Spleen (tissue), 11 donors: ENCODE measurements around the gene CELF6. TPM values are rescaled to one million over a fixed set of nuclear protein-coding genes. Genes with fewer than 3 reads are reported as not detected.
A peak's percentile ranks its signal among the peaks of the same experiment; 100 is the strongest.

Experiments used
- DNase-seq: peaks from one replicate; pipeline ENCODE4 v3.0.0-alpha.2; 2020
- H3K27ac ChIP-seq, 8 donors: fragments of 200-600 bp; sonication (generic) in 7 of 8; 1 replicate in 4 of 8; 2 replicates in 4 of 8; pipeline versions ENCODE4 v1.5.0 to v1.8.0; 2016 to 2021; ENCODE audit warnings: inconsistent platforms in 4 of 8, mild to moderate bottlenecking in 4 of 8, moderate library complexity in 1 of 8
- H3K27me3 ChIP-seq, 7 donors: fragments of 200-600 bp; sonication (generic) in 6 of 7; replicated peaks in 1 of 7; 1 replicate in 4 of 7; 2 replicates in 3 of 7; pipeline versions ENCODE4 v1.5.0 to v1.8.0; 2016 to 2021; ENCODE audit warnings: inconsistent platforms in 3 of 7, mild to moderate bottlenecking in 1 of 7
- H3K36me3 ChIP-seq, 6 donors: fragments of 200-600 bp; sonication (generic) in 5 of 6; 1 replicate in 4 of 6; 2 replicates in 2 of 6; pipeline versions ENCODE4 v1.5.0 to v1.8.0; 2016 to 2021; ENCODE audit warnings: inconsistent platforms in 2 of 6
- H3K4me1 ChIP-seq, 6 donors: fragments of 200-600 bp; sonication (generic) in 5 of 6; 1 replicate in 3 of 6; 2 replicates in 3 of 6; pipeline versions ENCODE4 v1.5.0 to v1.8.0; 2016 to 2021; ENCODE audit warnings: inconsistent platforms in 3 of 6
- H3K4me3 ChIP-seq, 8 donors: fragments of 200-600 bp; sonication (generic) in 7 of 8; 1 replicate in 4 of 8; 2 replicates in 4 of 8; pipeline versions ENCODE4 v1.5.0 to v1.8.0; 2016 to 2021; ENCODE audit warnings: inconsistent platforms in 4 of 8, mild to moderate bottlenecking in 4 of 8, moderate library complexity in 2 of 8
- H3K9me3 ChIP-seq, 8 donors: fragments of 200-600 bp; sonication (generic) in 7 of 8; 1 replicate in 4 of 8; 2 replicates in 4 of 8; pipeline versions ENCODE4 v1.5.0 to v1.8.0; 2016 to 2021; ENCODE audit warnings: inconsistent platforms in 4 of 8
- CTCF ChIP-seq, 11 experiments: fragments of 200-600 bp in 7 of 11; fragments of 450-650 bp in 4 of 11; sonication (generic) in 4 of 11; IDR thresholded peaks in 8 of 11; conservative IDR thresholded peaks in 3 of 11; 1 replicate in 7 of 11; 2 replicates in 4 of 11; pipeline versions ENCODE4 v1.4.0 to v1.8.0; 2016 to 2021; ENCODE audit warnings: antibody characterized with exemption in 11 of 11, inconsistent platforms in 4 of 11, mild to moderate bottlenecking in 1 of 11
- POLR2A ChIP-seq, 3 donors: fragments of 450-650 bp; IDR thresholded peaks; one replicate each; pipeline ENCODE4 v1.5.1; 2017; ENCODE audit warnings: antibody characterized with exemption in 3 of 3, mild to moderate bottlenecking in 1 of 3
- POLR2AphosphoS5 ChIP-seq, 3 donors: sonication (generic); formaldehyde crosslinking; IDR thresholded peaks; one replicate each; pipeline ENCODE4 v1.5.1; 2017; ENCODE audit warnings: antibody characterized with exemption in 3 of 3
- WGBS, 5 donors: extraction: QIAGEN DNeasy Blood & Tissue Kit in 3 of 5; methylation state at CpG; one replicate each; pipeline versions ENCODE4 v1.1.5 to v1.1.7; 2013 to 2018; 5-methylcytosine and 5-hydroxymethylcytosine counted together
- intact Hi-C: fragments of 100-400 bp; cut with DNase I; formaldehyde crosslinking; loops from one replicate; pipeline ENCODE4 v1.15.0; 2023; ENCODE audit warnings: low total_unique reads
- polyA plus RNA-seq, 3 donors: library from polyadenylated mRNA; stranded (reverse); fragments of 200-250 nt; gene quantifications; one replicate each; pipeline ENCODE4 v1.2.1, GENCODE V29; 2013
- total RNA-seq, 7 donors: library from RNA; depleted of rRNA in 3 of 7; stranded (reverse); fragments of >200 nt in 3 of 7; fragmentation: NEBNext Ultra II Directional in 4 of 7; extraction: Animal tissue kit (Norgen Biotek cat#: 25700) in 4 of 7; gene quantifications; one replicate each; pipeline versions ENCODE4 v1.1.0 to v1.2.1, GENCODE V29; 2016 to 2021
- donor health status: healthy with polysubstance abuse.
- donor health status: DM: no; HTN: no; CAD: no; lungs with moderate emphysema.
- donor health status: DM: no; HTN: no; CAD: no.
- donor health status: Bipolar disorder and iron deficiency.
- donor health status: healthy.
- donor health status: DM: no; HTN: no; CAD: no.
- donor health status: DM: yes; HTN: yes; CAD: no.

The CELF6 gene
- total and polyA plus RNA-seq, 10 donors, result 1.7 to 9.2 (median 3.8) TPM

DNA sequence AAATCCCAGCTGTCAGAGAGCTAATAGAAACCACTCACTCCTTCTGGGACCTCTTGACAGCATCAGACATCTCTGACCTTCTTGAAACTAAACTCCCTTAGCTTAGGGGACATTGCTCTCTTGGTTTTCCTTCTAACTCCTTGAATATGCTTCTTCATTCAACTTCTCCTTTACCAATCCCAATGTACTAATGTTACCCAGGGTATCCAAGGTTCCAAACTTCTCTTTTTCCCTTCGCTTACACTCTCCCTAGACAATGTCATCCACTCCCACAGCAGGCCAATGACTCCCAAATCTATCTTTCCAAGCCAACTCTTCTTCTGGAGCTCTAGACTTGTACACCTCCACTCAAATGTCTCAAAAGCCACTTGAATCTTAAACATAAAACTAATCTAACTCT lies 41.2 kb upstream of the CELF6 start:
- intact Hi-C loops, result no loop called here
- H3K9me3 ChIP-seq, result no peaks in the 10 kb centered on the region
- no peak for DNase-seq
- H3K4me3 ChIP-seq, result no peak overlapping the region
- no peaks in the 10 kb centered on the region for H3K27me3 ChIP-seq
- WGBS, 5 donors, result 81 to 94% (median 87%) methylated on average over 1 of the region's 1 CpG
- peaks cover 0 to 48% (median 5%) of the 10 kb centered on the region in 6 donors for H3K36me3 ChIP-seq
- TF ChIP-seq CTCF (IDR thresholded peaks at IDR 0.05 in 8 of 11, conservative IDR thresholded peaks at IDR 0.05 in 3 of 11) (no peak), POLR2A (IDR thresholded peaks at IDR 0.05) (no peak)
- peaks cover 4 to 80% (median 32%) of the 10 kb centered on the region in 6 donors for H3K4me1 ChIP-seq
- no peak overlapping the region for H3K27ac ChIP-seq

GRCh38 chr15:72358650-72359171 lies 38.8 kb upstream of the CELF6 start:
- H3K36me3 ChIP-seq, result peaks cover 0 to 65% (median 29%) of the 10 kb centered on the region in 6 donors
- H3K4me3 ChIP-seq, result no peak overlapping the region
- no peaks in the 10 kb centered on the region for H3K27me3 ChIP-seq
- WGBS, 5 donors, result 28 to 67% (median 54%) methylated on average over 7 of the region's 7 CpGs
- H3K27ac ChIP-seq, result peak overlapping the region in 6 of 8 donors; percentile 13 to 67 (median 46)
- no peaks in the 10 kb centered on the region for H3K9me3 ChIP-seq
- DNase-seq, result peak; percentile 79
- H3K4me1 ChIP-seq, result peaks cover 4 to 62% (median 25%) of the 10 kb centered on the region in 6 donors
- intact Hi-C loops, result no loop called here
- TF ChIP-seq POLR2AphosphoS5 (IDR thresholded peaks at IDR 0.05), result peak in 2 of 3 donors; percentile 36 to 41
- TF ChIP-seq CTCF (IDR thresholded peaks at IDR 0.05 in 8 of 11, conservative IDR thresholded peaks at IDR 0.05 in 3 of 11), result no peak

DNA sequence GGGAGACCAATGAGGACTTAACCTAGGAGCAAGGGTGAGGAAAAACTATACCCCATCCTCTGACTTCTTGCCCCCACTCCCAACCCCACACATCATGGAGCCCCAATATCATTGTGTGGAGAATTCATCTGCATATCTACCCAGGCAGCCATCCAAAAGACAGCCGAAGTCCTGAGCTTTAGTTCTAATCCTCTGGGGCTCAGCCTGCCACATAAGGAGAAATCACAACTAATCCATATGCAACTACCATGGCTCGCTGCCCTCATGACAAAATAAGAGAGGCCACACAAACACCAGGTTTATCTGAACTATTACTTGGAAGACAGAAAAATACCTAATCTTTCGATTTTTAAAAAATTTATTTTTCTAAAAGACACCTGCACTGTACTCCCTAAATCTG lies 38.2 kb upstream of the CELF6 start:
- H3K4me3 ChIP-seq, result no peak overlapping the region
- peaks cover 0 to 65% (median 35%) of the 10 kb centered on the region in 6 donors for H3K36me3 ChIP-seq
- intact Hi-C loops, result no loop called here
- H3K27me3 ChIP-seq, result no peaks in the 10 kb centered on the region
- peak overlapping the region in 6 of 8 donors; percentile 13 to 67 (median 46) for H3K27ac ChIP-seq
- no peaks in the 10 kb centered on the region for H3K9me3 ChIP-seq
- TF ChIP-seq POLR2AphosphoS5 (IDR thresholded peaks at IDR 0.05) (no peak), POLR2A (IDR thresholded peaks at IDR 0.05) (no peak), CTCF (IDR thresholded peaks at IDR 0.05 in 8 of 11, conservative IDR thresholded peaks at IDR 0.05 in 3 of 11) (no peak)
- no peak for DNase-seq
- H3K4me1 ChIP-seq, result peaks cover 4 to 62% (median 25%) of the 10 kb centered on the region in 6 donors
- WGBS, 5 donors, result 93 to 97% (median 95%) methylated on average over 3 of the region's 3 CpGs

DNA sequence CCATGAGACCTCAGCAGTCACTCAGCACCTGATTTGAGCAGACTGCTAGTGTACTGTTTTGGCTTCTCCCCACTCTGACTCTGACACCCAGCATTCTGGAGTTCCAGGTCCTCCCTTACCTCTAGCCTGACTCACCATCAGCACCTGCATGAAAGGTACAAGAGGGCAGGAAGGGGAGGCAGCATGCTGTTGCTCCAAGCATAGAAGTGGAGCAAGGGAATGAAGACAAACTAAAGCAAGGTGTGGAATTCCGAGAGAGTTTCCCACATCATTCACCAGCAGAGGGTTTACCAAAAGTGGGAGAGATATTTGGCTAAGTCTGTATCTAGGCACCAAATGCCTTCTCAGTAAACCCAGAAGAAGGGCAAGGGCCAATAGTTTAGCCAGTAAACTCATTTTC lies 34.5 kb upstream of the CELF6 start:
- no peak for DNase-seq
- no peak overlapping the region for H3K4me3 ChIP-seq
- TF ChIP-seq CTCF (IDR thresholded peaks at IDR 0.05 in 8 of 11, conservative IDR thresholded peaks at IDR 0.05 in 3 of 11) (no peak), POLR2AphosphoS5 (IDR thresholded peaks at IDR 0.05) (no peak)
- H3K36me3 ChIP-seq, result peaks cover 0 to 87% (median 71%) of the 10 kb centered on the region in 6 donors
- no peaks in the 10 kb centered on the region for H3K27me3 ChIP-seq
- peaks cover 4 to 31% (median 16%) of the 10 kb centered on the region in 6 donors for H3K4me1 ChIP-seq
- H3K9me3 ChIP-seq, result no peaks in the 10 kb centered on the region
- H3K27ac ChIP-seq, result no peak overlapping the region
- 92 to 100% (median 96%) methylated on average over 1 of the region's 1 CpG for WGBS, 5 donors
- intact Hi-C loops, result no loop called here
